Panc1 (cell line): ENCODE results near the gene NUDT6. TPM values are rescaled to one million over a fixed set of nuclear protein-coding genes. Genes with fewer than 3 reads are reported as not detected.

Experiments used
- total RNA-seq: library from RNA; stranded (reverse); gene quantifications from one replicate; pipeline ENCODE4 v1.2.1, GENCODE V29; 2021; ENCODE audit not compliant: unreplicated experiment

NUDT6 gene
- total RNA-seq, 1 experiment from 2014 or later, result 7.5 TPM

Other genes with a start within 250 kb of the NUDT6 start
- 1.5 TPM for gene BBS12, start 189.9 kb downstream of the NUDT6 start, total RNA-seq
- 21.7 TPM for gene FGF2, start 95.8 kb downstream of the NUDT6 start, total RNA-seq